ENCODE data around the gene PPP1R2. TPM values are rescaled to one million over a fixed set of nuclear protein-coding genes. Genes with fewer than 3 reads are reported as not detected.

The PPP1R2 gene
- total RNA-seq, 4 donors from 2014 or later = 48.2 to 79.8 (median 66.0) TPM

DNA sequence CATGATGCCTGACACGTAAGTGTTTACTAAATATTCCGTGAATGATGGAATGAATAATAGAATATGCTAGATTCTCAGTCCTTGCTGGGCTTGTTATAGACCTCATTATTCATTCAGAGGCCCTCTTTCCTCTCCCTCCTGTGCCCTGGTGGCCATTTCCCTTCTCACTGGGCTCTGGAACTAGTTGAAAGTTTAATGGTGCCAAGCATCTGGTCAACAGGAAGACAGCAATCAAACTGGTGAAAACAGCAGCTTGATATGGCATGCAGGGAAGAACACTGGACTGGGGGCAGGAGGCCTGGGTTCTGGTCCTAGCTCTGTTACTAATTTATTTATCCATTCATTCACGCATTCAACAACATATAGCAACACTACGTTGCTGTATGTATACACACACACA, 44.3 kb upstream of the PPP1R2 start:
- Histone ChIP-seq H3K36me3 (no peaks in the 10 kb centered on the region), H3K9me3 (no peaks in the 10 kb centered on the region)

DNA sequence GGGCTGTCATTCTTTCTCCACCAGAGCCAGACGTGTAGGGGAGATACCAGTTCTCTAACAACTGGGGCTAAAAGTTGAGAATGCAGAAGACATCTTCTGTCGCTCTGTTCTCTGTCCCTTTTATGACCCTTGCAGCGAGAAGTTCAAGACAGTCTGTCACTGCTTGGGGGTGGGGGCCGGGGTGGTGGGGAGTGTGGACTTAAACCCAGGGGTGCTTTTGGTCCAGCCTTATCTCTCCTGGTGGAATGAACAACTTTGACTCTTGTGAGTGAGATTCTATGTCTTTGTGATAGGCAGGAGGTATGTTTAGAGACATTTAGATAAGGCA, 41.4 kb upstream of the PPP1R2 start:
- Histone ChIP-seq H3K9me3 (no peaks in the 10 kb centered on the region), H3K27me3 (peaks cover 0 to 4% of the 10 kb centered on the region in 2 donors), H3K27ac (peak overlapping the region in 1 of 4 donors; percentile 18), H3K36me3 (no peaks in the 10 kb centered on the region), H3K4me3 (no peak overlapping the region), H3K4me1 (no peaks in the 10 kb centered on the region)
- DNase-seq = no peak
- TF ChIP-seq, protein P1, sequence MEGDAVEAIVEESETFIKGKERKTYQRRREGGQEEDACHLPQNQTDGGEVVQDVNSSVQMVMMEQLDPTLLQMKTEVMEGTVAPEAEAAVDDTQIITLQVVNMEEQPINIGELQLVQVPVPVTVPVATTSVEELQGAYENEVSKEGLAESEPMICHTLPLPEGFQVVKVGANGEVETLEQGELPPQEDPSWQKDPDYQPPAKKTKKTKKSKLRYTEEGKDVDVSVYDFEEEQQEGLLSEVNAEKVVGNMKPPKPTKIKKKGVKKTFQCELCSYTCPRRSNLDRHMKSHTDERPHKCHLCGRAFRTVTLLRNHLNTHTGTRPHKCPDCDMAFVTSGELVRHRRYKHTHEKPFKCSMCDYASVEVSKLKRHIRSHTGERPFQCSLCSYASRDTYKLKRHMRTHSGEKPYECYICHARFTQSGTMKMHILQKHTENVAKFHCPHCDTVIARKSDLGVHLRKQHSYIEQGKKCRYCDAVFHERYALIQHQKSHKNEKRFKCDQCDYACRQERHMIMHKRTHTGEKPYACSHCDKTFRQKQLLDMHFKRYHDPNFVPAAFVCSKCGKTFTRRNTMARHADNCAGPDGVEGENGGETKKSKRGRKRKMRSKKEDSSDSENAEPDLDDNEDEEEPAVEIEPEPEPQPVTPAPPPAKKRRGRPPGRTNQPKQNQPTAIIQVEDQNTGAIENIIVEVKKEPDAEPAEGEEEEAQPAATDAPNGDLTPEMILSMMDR (IDR thresholded peaks at IDR 0.05) = no peak
- no peak for TF ChIP-seq POLR2A (IDR thresholded peaks at IDR 0.05)

More for the DNA sequence above, 44.3 kb upstream of the PPP1R2 start:
- H3K27ac ChIP-seq = no peak overlapping the region
- H3K27me3 ChIP-seq = peaks cover 0 to 4% of the 10 kb centered on the region in 2 donors
- H3K4me3 ChIP-seq = no peak overlapping the region
- no peak for DNase-seq
- TF ChIP-seq POLR2A (IDR thresholded peaks at IDR 0.05) = no peak
- TF ChIP-seq, protein P1 (IDR thresholded peaks at IDR 0.05) = no peak
- H3K4me1 ChIP-seq = no peaks in the 10 kb centered on the region

DNA sequence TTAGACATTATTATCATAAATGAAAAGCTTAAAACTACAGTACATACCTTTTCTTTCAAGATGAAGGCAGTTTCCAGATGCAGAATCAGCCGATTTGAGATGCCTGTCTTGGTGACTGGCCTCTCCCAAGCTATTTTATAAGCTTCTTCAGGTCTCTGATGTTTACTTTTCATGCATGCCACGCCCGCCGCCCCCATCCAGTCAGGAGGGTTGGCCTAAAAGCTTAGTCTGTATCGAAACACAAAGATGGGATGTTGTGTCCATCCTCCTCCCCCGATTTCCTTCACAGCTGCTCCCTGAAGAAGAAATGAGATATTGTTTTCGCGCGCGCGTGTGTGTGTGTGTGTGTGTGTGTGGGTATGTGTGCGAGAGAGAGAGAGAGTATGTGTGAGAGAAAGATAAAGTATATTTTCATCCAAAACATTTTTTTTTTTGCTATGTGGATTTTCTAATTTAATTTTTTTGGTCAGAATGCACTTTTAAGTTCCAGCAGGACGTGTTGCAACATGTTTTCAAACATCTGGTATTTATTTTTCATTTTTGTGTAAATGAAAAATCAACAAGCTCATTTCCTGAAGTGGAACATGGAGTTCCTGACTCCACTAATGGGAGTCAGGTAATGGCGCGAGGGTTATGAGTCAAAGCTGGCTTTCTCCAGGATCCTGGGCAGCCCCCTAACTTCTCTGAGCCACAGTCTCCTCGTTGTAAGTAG, 40.9 kb upstream of the PPP1R2 start, which contains the start of gene APOD:
Gene APOD, minus strand, starts transcription at position 110 of the 712 bp plus-strand sequence. CDS start 4,479 bp downstream, outside the sequence.
- no peaks in the 10 kb centered on the region for H3K9me3 ChIP-seq
- H3K27me3 ChIP-seq = peaks cover 0 to 2% of the 10 kb centered on the region in 2 donors
- no peak for TF ChIP-seq POLR2A (IDR thresholded peaks at IDR 0.05)
- TF ChIP-seq, protein P1 (IDR thresholded peaks at IDR 0.05) = no peak
- peak in 2 of 3 donors; percentile 52 to 54 for DNase-seq
- no peaks in the 10 kb centered on the region for H3K36me3 ChIP-seq
- H3K27ac ChIP-seq = peak within 1 kb of the TSS in 1 of 4 donors; percentile 18
- H3K4me3 ChIP-seq = peak within 1 kb of the TSS in 1 of 4 donors; percentile 17
- H3K4me1 ChIP-seq = no peaks in the 10 kb centered on the region

DNA sequence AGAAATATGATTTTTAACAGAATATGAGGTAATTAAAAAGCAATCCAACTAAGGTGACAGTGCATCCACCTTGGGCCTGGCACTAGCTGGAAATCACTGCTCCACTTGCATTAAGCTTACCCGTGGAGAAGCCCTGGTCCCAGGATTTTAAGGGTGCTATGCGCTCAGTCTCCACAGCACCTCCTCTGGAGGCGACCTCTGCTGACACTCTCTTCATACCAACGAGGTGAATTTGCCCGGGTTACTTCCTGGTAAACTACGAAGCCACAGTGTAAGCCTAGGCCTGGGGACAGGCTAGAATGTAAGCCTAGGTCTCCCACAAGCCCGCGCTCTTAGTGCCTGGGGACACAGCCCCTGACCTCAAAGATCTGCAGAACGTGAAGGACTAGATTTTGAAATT, 39.8 kb upstream of the PPP1R2 start:
- no peak for DNase-seq
- peak overlapping the region in 1 of 4 donors; percentile 9 for H3K4me3 ChIP-seq
- TF ChIP-seq, protein P1 (IDR thresholded peaks at IDR 0.05) = peak in 2 of 6 experiments; percentile 11 to 15
- TF ChIP-seq POLR2A (IDR thresholded peaks at IDR 0.05) = no peak
- H3K9me3 ChIP-seq = no peaks in the 10 kb centered on the region
- no peaks in the 10 kb centered on the region for H3K36me3 ChIP-seq
- H3K4me1 ChIP-seq = no peaks in the 10 kb centered on the region
- no peaks in the 10 kb centered on the region for H3K27me3 ChIP-seq
- H3K27ac ChIP-seq = no peak overlapping the region

DNA sequence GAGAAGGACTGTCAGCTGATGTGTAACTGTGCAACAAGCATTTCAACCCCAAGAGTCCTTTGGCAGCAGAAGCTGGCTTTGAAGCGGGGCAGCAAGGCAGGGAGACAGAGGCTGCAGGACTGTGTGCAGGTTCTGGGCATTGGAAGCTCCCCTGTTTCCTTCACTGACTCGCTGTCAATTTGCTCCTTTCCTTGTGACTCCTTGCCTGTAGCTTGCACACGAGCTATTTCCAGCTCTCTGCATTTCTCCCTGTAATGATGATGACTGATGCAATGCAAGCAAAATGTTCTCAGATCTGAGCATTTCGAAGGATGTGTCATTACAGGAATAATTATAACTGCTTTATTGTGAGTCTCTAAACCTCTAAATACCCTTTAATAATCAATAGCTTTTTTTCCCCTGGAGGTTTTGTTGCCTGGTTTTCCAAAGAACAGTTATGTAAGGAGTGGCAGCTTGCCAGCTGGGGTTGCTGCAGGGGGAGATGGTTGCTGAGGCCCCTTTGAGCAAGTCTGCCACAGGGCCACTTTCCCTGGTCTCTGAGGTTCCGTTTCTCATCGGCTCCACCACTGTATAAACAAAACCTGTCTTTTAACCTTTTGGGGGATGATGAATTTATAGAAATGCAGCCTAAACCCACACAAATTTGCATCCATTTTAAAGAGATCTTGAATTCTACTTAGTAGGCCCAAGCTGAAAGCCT, 37.8 kb upstream of the PPP1R2 start:
- Histone ChIP-seq H3K27ac (no peak overlapping the region), H3K4me3 (no peak overlapping the region), H3K36me3 (no peaks in the 10 kb centered on the region), H3K27me3 (no peaks in the 10 kb centered on the region), H3K4me1 (no peaks in the 10 kb centered on the region), H3K9me3 (no peaks in the 10 kb centered on the region)
- no peak for DNase-seq
- TF ChIP-seq POLR2A (IDR thresholded peaks at IDR 0.05) = no peak
- TF ChIP-seq, protein P1 (IDR thresholded peaks at IDR 0.05) = no peak

Measured in Peyer's patch (tissue), 4 donors.